Measurements from ENCODE around the gene WDR59.

WDR59 gene

GRCh38 chr16:74950511-74950910, 34.4 kb downstream of the WDR59 start:
- H3K36me3 ChIP-seq (replicated peaks): peaks cover 12% of the 10 kb centered on the region
- no peak overlapping the region for H3K27ac ChIP-seq
- H3K4me3 ChIP-seq (ENCODE audit: low read depth, low read length): no peak overlapping the region
- in situ Hi-C loops (cut with HindIII; ENCODE audit: low pct_ligation_motif_present, low sequenced_read_pairs): no loop called here
- no peak for DNase-seq
- no peaks in the 10 kb centered on the region for H3K27me3 ChIP-seq (replicated peaks)
- TF ChIP-seq CTCF (IDR thresholded peaks at IDR 0.05; ENCODE audit: low read depth, low read length, missing control alignments): no peak

- no peak for TF ChIP-seq CTCF (IDR thresholded peaks at IDR 0.05; ENCODE audit: low read depth, low read length, missing control alignments)
- no peak overlapping the region for H3K4me3 ChIP-seq (ENCODE audit: low read depth, low read length)
- no peaks in the 10 kb centered on the region for H3K27me3 ChIP-seq (replicated peaks)
- in situ Hi-C loops (cut with HindIII; ENCODE audit: low pct_ligation_motif_present, low sequenced_read_pairs): no loop called here
- no peak overlapping the region for H3K27ac ChIP-seq
- H3K36me3 ChIP-seq (replicated peaks): peaks cover 13% of the 10 kb centered on the region
- DNase-seq: no peak
Observed at GRCh38 chr16:74949309-74949708, 35.6 kb downstream of the WDR59 start.

GRCh38 chr16:74944466-74944865, 40.5 kb downstream of the WDR59 start:
- Histone ChIP-seq H3K27me3 (replicated peaks) (no peaks in the 10 kb centered on the region), H3K27ac (no peak overlapping the region), H3K4me3 (ENCODE audit: low read depth, low read length) (no peak overlapping the region), H3K36me3 (replicated peaks) (peaks cover 32% of the 10 kb centered on the region)
- no peak for TF ChIP-seq CTCF (IDR thresholded peaks at IDR 0.05; ENCODE audit: low read depth, low read length, missing control alignments)
- DNase-seq: no peak
- in situ Hi-C loops (cut with HindIII; ENCODE audit: low pct_ligation_motif_present, low sequenced_read_pairs): no loop called here

- TF ChIP-seq CTCF (IDR thresholded peaks at IDR 0.05; ENCODE audit: low read depth, low read length, missing control alignments): no peak
- Histone ChIP-seq H3K27ac (no peak overlapping the region), H3K36me3 (replicated peaks) (peaks cover 32% of the 10 kb centered on the region), H3K27me3 (replicated peaks) (no peaks in the 10 kb centered on the region), H3K4me3 (ENCODE audit: low read depth, low read length) (no peak overlapping the region)
- no peak for DNase-seq
- in situ Hi-C loops (cut with HindIII; ENCODE audit: low pct_ligation_motif_present, low sequenced_read_pairs): no loop called here
Observed at GRCh38 chr16:74942977-74943918, 41.7 kb downstream of the WDR59 start.

- Histone ChIP-seq H3K27ac (no peak overlapping the region), H3K4me3 (ENCODE audit: low read depth, low read length) (no peak overlapping the region), H3K27me3 (replicated peaks) (no peaks in the 10 kb centered on the region), H3K36me3 (replicated peaks) (peaks cover 32% of the 10 kb centered on the region)
- DNase-seq: no peak
- in situ Hi-C loops (cut with HindIII; ENCODE audit: low pct_ligation_motif_present, low sequenced_read_pairs): no loop called here
- TF ChIP-seq CTCF (IDR thresholded peaks at IDR 0.05; ENCODE audit: low read depth, low read length, missing control alignments): no peak
Observed at GRCh38 chr16:74942566-74942965, 42.4 kb downstream of the WDR59 start.

All from brain microvascular endothelial cell (primary cell).